ENCODE results near the gene CEPT1. TPM values are rescaled to one million over a fixed set of nuclear protein-coding genes. Genes with fewer than 3 reads are reported as not detected.

The CEPT1 gene
- total RNA-seq, 6 donors from 2014 or later = 27.2 to 71.7 (median 35.3) TPM

DNA sequence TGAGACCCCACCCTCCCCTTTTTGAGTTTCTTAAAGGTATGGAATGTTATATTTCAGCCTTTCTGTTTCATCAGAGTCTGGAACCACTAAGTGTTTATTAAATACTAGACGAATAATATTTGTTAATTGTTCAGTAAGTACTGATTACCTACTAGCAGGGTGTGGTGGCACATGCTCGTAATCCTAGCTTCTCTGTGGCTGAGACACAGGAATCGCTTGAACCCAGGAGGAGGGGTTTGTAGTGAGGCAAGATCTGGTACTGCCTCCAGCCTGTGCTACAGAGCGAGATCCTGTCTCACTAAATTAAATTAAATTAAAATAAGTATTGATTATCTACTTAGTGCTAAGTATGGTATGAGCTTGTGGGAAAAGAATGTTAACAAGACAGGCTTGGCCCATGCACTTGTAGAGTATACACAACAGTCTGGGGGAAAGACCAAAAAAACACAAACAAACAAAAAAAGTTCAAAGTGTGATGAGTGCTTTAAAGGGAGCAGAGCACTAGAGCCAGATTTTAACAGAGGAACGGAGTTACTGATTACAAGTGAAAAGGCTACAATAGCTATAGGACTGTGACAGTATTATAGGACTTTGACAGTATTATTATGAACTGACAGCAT is 2.4 kb downstream of the CEPT1 start:
- TF ChIP-seq POLR2AphosphoS5 (IDR thresholded peaks at IDR 0.05) (no peak), POLR2A (IDR thresholded peaks at IDR 0.05) (no peak)
- Histone ChIP-seq H3K4me1 (peaks cover 17 to 45% (median 32%) of the 10 kb centered on the region in 4 donors), H3K27me3 (no peaks in the 10 kb centered on the region), H3K4me3 (peak overlapping the region in 1 of 4 donors; percentile 89), H3K27ac (peak overlapping the region in 2 of 4 donors; percentile 7 to 12), H3K9me3 (no peaks in the 10 kb centered on the region), H3K36me3 (no peaks in the 10 kb centered on the region)
- WGBS, 2 donors = 57 to 64% methylated on average over 5 of the region's 5 CpGs
- DNase-seq = no peak
- ATAC-seq (ENCODE audit: low FRiP score in 2 of 2) = no peak

DNA sequence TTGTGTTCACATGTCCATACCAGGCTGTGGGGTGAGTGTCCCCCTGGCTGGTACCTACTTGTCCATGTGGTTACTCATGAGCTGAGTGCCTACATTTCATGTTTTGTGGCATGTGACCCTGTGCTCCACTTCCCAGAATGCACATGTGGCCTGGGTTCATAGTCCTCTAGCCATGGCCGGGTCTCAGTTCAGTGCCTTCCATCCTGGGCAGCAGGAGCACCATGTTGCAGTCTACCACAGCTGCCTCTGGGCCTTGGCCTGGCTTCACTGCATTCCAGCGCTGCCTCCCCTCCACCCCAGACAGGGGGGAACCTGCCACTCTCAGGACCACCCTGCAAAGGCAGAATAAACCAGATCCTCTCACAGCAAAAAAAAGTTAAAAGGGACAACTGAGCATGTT is 5.5 kb downstream of the CEPT1 start:
- WGBS, 2 donors = 100% methylated on average over 2 of the region's 2 CpGs
- H3K4me1 ChIP-seq = peaks cover 12 to 27% (median 24%) of the 10 kb centered on the region in 4 donors
- ATAC-seq (ENCODE audit: low FRiP score in 2 of 2) (no peak), DNase-seq (peak in 1 of 2 donors; percentile 14)
- no peaks in the 10 kb centered on the region for H3K27me3 ChIP-seq
- peaks cover 5 to 30% (median 5%) of the 10 kb centered on the region in 4 donors for H3K36me3 ChIP-seq
- no peaks in the 10 kb centered on the region for H3K9me3 ChIP-seq
- H3K4me3 ChIP-seq = no peak overlapping the region
- no peak for TF ChIP-seq POLR2AphosphoS5 (IDR thresholded peaks at IDR 0.05)
- TF ChIP-seq EP300 (IDR thresholded peaks at IDR 0.05) = no peak
- no peak for TF ChIP-seq POLR2A (IDR thresholded peaks at IDR 0.05)
- TF ChIP-seq, protein P1, sequence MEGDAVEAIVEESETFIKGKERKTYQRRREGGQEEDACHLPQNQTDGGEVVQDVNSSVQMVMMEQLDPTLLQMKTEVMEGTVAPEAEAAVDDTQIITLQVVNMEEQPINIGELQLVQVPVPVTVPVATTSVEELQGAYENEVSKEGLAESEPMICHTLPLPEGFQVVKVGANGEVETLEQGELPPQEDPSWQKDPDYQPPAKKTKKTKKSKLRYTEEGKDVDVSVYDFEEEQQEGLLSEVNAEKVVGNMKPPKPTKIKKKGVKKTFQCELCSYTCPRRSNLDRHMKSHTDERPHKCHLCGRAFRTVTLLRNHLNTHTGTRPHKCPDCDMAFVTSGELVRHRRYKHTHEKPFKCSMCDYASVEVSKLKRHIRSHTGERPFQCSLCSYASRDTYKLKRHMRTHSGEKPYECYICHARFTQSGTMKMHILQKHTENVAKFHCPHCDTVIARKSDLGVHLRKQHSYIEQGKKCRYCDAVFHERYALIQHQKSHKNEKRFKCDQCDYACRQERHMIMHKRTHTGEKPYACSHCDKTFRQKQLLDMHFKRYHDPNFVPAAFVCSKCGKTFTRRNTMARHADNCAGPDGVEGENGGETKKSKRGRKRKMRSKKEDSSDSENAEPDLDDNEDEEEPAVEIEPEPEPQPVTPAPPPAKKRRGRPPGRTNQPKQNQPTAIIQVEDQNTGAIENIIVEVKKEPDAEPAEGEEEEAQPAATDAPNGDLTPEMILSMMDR (IDR thresholded peaks at IDR 0.05) = no peak
- H3K27ac ChIP-seq = no peak overlapping the region

DNA sequence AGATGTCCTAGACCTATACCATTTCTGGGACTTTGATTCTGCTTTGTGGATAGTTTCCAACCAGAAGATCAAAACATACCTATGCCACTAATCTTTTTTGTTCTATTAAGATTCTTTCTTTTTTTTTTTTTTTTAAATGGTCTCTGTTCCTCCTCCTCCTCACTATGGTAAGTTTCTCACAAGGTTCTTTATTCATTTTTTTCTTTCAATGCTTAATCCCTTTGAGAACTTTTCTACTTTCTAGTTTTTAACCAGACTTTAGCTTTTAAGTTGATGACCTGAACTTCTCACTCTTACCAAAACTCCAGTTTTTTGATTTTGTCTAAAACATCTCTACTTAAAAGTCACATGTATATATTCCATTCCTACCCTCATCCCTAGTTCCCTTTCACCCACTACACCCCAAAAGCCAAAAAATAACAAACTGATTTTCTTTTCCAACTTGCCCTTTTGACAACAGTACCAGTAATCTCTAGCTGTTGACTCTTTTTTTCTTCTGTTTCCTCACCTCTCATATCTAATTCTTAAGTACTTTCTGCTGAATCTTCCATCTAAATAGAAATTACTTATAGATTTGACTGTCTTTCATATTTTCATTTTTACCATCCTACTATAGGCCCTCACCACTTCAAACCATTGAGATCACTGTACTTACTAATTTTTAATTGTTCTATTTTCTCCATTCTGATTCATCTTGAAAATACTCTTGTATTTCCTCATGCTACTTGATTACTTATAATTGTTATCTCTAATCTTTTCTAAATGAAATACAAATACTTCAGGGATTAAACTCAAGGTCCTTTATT is 6.1 kb downstream of the CEPT1 start:
- DNase-seq (no peak), ATAC-seq (ENCODE audit: low FRiP score in 2 of 2) (no peak)
- no peaks in the 10 kb centered on the region for H3K27me3 ChIP-seq
- H3K36me3 ChIP-seq = peaks cover 5 to 37% (median 5%) of the 10 kb centered on the region in 4 donors
- H3K27ac ChIP-seq = no peak overlapping the region
- TF ChIP-seq POLR2AphosphoS5 (IDR thresholded peaks at IDR 0.05) (no peak), EP300 (IDR thresholded peaks at IDR 0.05) (no peak), POLR2A (IDR thresholded peaks at IDR 0.05) (no peak)
- TF ChIP-seq, protein P1 (IDR thresholded peaks at IDR 0.05) = no peak
- no peaks in the 10 kb centered on the region for H3K9me3 ChIP-seq
- peaks cover 8 to 22% (median 20%) of the 10 kb centered on the region in 4 donors for H3K4me1 ChIP-seq
- no peak overlapping the region for H3K4me3 ChIP-seq

DNA sequence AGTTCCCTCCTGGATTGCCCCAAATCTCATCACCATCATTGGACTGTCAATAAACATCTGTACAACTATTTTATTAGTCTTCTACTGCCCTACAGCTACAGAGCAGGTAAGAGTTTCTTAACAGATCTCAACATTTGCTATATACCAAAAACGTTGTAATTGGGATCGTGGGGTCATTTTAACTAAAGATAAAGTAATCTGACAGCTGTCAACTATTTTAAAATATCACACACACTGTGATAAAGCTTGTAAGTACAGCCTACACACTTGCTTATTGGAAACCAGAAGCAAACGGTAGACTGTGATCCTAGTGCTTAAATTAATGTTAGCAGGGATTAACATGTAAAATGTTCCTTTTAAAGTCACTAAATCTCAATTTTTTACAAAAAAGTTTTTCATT is 7.9 kb downstream of the CEPT1 start:
- Histone ChIP-seq H3K27me3 (no peaks in the 10 kb centered on the region), H3K27ac (no peak overlapping the region), H3K9me3 (no peaks in the 10 kb centered on the region), H3K4me3 (no peak overlapping the region), H3K4me1 (peaks cover 2 to 12% (median 4%) of the 10 kb centered on the region in 4 donors), H3K36me3 (peaks cover 5 to 45% (median 6%) of the 10 kb centered on the region in 4 donors)
- DNase-seq (no peak), ATAC-seq (ENCODE audit: low FRiP score in 2 of 2) (no peak)
- TF ChIP-seq POLR2A (IDR thresholded peaks at IDR 0.05) = no peak
- TF ChIP-seq, protein P1 (IDR thresholded peaks at IDR 0.05) = no peak
- 66 to 79% methylated on average over 3 of the region's 3 CpGs for WGBS, 2 donors

DNA sequence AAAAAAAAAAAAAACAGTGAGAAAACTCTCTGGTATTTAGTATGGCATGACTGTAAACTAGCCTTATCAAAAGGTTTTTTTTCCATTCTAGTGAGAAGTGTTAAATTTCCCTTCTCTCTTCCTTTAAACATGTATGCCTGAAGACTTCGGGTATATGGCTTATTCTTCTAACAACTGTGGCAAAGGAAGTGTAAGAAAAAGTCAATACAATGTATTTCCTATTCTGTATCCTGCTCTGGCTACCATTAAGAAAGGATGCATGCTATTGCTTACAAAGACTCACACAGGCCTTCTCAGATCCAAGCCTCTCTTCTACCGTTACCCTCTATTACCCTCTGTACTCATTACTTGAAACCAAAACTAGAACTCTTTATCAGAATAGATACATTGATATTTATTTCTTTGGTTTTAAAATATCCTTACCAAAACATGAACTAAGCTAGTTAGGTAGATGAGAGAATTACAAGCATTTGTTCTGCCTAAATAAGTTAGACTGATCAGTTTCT is 8.4 kb downstream of the CEPT1 start:
- no peak for ATAC-seq (ENCODE audit: low FRiP score in 2 of 2)
- H3K9me3 ChIP-seq = no peaks in the 10 kb centered on the region
- TF ChIP-seq, protein P1 (IDR thresholded peaks at IDR 0.05) = no peak
- TF ChIP-seq POLR2AphosphoS5 (IDR thresholded peaks at IDR 0.05) = no peak
- TF ChIP-seq EP300 (IDR thresholded peaks at IDR 0.05) = no peak
- TF ChIP-seq POLR2A (IDR thresholded peaks at IDR 0.05) = no peak
- H3K4me1 ChIP-seq = peaks cover 0 to 9% (median 4%) of the 10 kb centered on the region in 4 donors
- H3K36me3 ChIP-seq = peaks cover 5 to 50% (median 11%) of the 10 kb centered on the region in 4 donors
- DNase-seq = no peak
- no peak overlapping the region for H3K27ac ChIP-seq
- H3K27me3 ChIP-seq = no peaks in the 10 kb centered on the region
- WGBS, 2 donors = 66 to 72% methylated on average over 2 of the region's 2 CpGs
- no peak overlapping the region for H3K4me3 ChIP-seq
